Fibroblast of lung (primary cell): ENCODE results near the gene LRRC42.
"Not testable (repeated sequence)": the region's sequence is repeated elsewhere in the genome, so short reads cannot be mapped to it uniquely, and the experiment has no call there.

Experiments used
- CTCF ChIP-seq, 2 donors: IDR thresholded peaks in 1 of 2; conservative IDR thresholded peaks in 1 of 2; 1 replicate in 1 of 2; 2 replicates in 1 of 2; pipeline ENCODE4 v1.5.1; 2011 to 2012; ENCODE audit warnings: low read length in 2 of 2, control low read depth in 1 of 2, inconsistent platforms in 1 of 2, low read depth in 1 of 2, mild to moderate bottlenecking in 1 of 2
- EZH2 ChIP-seq: IDR thresholded peaks from 2 replicates; pipeline ENCODE4 v1.5.1; 2012; ENCODE audit warnings: low read length, control low read depth, mild to moderate bottlenecking; ENCODE audit errors: missing control alignments

DNA sequence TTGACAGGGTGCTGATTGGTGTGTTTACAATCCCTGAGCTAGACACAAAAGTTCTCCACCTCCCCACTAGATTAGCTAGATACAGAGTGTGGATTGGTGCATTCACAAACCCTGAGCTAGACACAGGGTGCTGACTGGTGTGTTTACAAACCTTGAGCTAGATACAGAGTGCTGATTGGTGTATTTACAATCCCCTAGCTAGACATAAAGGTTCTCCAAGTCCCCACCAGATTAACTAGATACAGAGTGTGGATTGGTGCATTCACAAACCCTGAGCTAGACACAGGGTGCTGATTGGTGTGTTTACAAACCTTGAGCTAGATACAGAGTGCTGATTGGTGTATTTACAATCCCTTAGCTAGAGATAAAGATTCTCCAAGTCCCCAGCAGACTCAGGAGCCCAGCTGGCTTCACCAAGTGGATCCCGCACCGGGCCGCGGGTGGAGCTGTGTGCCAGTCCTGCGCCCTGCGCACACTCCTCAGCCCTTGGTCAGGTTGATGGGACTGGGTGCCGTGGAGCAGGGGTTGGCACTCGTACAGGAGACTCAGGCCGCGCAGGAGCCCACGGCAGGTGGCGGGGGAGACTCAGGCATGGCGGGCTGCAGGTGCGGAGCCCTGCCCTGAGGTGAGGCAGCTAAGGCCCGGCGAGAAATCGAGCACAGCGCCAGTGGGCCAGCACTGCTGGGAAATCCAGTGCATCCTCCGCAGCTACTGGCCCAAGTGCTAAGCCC, 57.8 kb downstream of the LRRC42 start:
- TF ChIP-seq CTCF (conservative IDR thresholded peaks at IDR 0.05 in 1 of 2, IDR thresholded peaks at IDR 0.05 in 1 of 2; ENCODE audit: low read depth in 1 of 2, low read length in 2 of 2); EZH2: not testable (repeated sequence)
